ENCODE measurements around the gene DOCK4.
A peak's percentile ranks its signal among the peaks of the same experiment; 100 is the strongest.

DOCK4 gene

DNA sequence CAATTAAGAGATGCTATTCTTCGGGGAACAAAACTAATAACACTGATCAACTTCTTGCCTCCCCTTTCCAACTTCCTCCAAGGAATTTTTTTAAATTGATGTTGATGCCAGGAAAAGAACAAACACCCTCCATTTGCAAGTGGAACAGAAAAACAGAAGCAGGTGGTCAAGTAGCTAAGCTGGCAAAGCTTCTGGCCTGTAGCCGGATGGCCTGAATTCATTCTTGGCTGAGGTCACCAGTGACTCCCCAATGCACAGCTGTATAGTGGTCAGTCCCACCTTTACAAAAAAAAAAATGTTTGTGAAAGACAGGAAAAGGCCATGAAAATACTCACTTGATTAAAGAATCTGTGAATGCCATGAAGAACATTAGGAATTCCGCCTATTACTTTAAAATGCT, 39.1 kb downstream of the DOCK4 start:
- no peak overlapping the region for H3K4me3 ChIP-seq (ENCODE audit: insufficient read length, low read depth)
- no peak for DNase-seq (ENCODE audit: low read depth, low spot score)
- TF ChIP-seq YY1 (IDR thresholded peaks at IDR 0.05; ENCODE audit: insufficient read depth, insufficient read length) (no peak), SUZ12 (IDR thresholded peaks at IDR 0.05; ENCODE audit: extremely low read depth, insufficient read depth, insufficient read length) (no peak), ZNF274 (IDR thresholded peaks at IDR 0.05; ENCODE audit: low read depth, low read length) (no peak)
- no peaks in the 10 kb centered on the region for H3K4me1 ChIP-seq (ENCODE audit: insufficient read depth, insufficient read length)
- H3K27me3 ChIP-seq (ENCODE audit: insufficient read depth, insufficient read length), result no peaks in the 10 kb centered on the region
- no peak overlapping the region for H3K9ac ChIP-seq (ENCODE audit: insufficient read length, low read depth)
- no peaks in the 10 kb centered on the region for H3K36me3 ChIP-seq (ENCODE audit: insufficient read depth, insufficient read length, low read length)
- no peaks in the 10 kb centered on the region for H3K9me3 ChIP-seq (ENCODE audit: insufficient read depth, low read length)

DNA sequence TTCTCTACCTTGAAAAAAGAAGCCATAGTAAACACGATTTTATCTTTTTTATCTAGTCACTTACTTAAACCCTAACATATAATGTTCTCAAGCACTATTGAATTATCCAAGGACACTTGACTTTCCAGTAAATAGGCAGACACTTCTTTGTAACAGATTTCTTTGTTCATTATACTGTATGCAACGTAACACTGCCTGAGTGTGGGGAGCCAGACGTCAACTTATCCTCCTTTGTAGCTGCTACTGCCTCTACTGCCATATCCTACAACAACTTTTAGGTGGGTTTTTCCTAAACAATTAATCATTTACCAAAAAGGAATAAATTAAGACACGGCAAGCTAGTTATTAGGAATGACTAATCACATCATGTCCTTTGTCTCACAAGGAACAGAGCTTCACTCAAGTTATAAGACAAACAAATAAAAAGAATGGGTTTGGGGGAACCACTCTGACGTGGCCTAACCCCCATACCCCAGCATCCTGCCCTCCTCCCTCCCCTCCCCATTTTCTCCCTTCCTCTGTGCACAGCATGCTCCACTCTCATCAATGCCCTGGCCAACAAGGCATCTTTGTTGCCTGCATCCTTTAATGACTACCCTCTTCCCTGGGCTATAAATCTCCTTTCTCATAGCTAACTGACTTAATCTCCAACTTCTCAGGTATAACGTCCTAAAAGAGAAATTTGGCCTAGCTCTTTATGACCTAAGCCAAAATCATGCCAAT, 43.3 kb downstream of the DOCK4 start:
- no peaks in the 10 kb centered on the region for H3K36me3 ChIP-seq (ENCODE audit: insufficient read depth, insufficient read length, low read length)
- H3K27me3 ChIP-seq (ENCODE audit: insufficient read depth, insufficient read length), result no peaks in the 10 kb centered on the region
- no peak for DNase-seq (ENCODE audit: low read depth, low spot score)
- H3K9me3 ChIP-seq (ENCODE audit: insufficient read depth, low read length), result no peaks in the 10 kb centered on the region
- no peak overlapping the region for H3K9ac ChIP-seq (ENCODE audit: insufficient read length, low read depth)
- no peak for TF ChIP-seq ZNF274 (IDR thresholded peaks at IDR 0.05; ENCODE audit: low read depth, low read length)
- TF ChIP-seq SUZ12 (IDR thresholded peaks at IDR 0.05; ENCODE audit: extremely low read depth, insufficient read depth, insufficient read length), result no peak
- no peak for TF ChIP-seq YY1 (IDR thresholded peaks at IDR 0.05; ENCODE audit: insufficient read depth, insufficient read length)
- H3K4me1 ChIP-seq (ENCODE audit: insufficient read depth, insufficient read length), result peaks cover 2% of the 10 kb centered on the region
- H3K4me3 ChIP-seq (ENCODE audit: insufficient read length, low read depth), result no peak overlapping the region

DNA sequence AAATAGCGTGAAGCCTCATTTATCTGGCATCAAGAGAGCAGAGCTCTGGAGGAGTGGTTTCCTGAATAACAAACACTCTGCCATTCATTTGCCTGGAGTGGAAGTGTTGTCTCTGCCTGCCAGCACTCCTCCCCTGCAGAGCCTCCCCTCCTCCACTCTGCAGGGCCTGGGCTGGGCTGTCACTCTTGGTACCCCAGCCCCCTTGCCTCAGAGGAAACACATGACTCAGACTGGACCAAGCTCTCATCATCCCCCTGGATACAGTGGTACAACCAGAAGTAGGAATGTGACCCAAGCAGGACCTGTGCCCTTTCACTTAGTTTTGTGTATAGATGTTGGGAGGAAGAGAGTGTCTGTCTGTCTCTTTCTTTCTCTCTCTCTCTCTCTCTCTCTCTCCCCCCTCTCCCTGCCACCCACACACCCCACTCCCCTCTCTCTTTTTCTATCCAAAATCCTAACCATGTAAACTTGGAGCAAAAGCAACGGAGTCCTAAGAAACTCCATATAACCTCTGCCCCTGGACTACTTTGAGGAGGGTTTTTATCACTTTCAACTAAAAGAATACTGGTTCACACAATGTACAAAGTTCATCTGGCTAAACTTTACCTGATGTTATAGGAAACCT, 43.9 kb downstream of the DOCK4 start:
- Histone ChIP-seq H3K27me3 (ENCODE audit: insufficient read depth, insufficient read length) (no peaks in the 10 kb centered on the region), H3K4me3 (ENCODE audit: insufficient read length, low read depth) (no peak overlapping the region), H3K36me3 (ENCODE audit: insufficient read depth, insufficient read length, low read length) (no peaks in the 10 kb centered on the region), H3K9me3 (ENCODE audit: insufficient read depth, low read length) (no peaks in the 10 kb centered on the region), H3K4me1 (ENCODE audit: insufficient read depth, insufficient read length) (peaks cover 2% of the 10 kb centered on the region), H3K9ac (ENCODE audit: insufficient read length, low read depth) (no peak overlapping the region)
- no peak for TF ChIP-seq ZNF274 (IDR thresholded peaks at IDR 0.05; ENCODE audit: low read depth, low read length)
- TF ChIP-seq YY1 (IDR thresholded peaks at IDR 0.05; ENCODE audit: insufficient read depth, insufficient read length), result no peak
- no peak for TF ChIP-seq SUZ12 (IDR thresholded peaks at IDR 0.05; ENCODE audit: extremely low read depth, insufficient read depth, insufficient read length)
- DNase-seq (ENCODE audit: low read depth, low spot score), result peak; percentile 87

DNA sequence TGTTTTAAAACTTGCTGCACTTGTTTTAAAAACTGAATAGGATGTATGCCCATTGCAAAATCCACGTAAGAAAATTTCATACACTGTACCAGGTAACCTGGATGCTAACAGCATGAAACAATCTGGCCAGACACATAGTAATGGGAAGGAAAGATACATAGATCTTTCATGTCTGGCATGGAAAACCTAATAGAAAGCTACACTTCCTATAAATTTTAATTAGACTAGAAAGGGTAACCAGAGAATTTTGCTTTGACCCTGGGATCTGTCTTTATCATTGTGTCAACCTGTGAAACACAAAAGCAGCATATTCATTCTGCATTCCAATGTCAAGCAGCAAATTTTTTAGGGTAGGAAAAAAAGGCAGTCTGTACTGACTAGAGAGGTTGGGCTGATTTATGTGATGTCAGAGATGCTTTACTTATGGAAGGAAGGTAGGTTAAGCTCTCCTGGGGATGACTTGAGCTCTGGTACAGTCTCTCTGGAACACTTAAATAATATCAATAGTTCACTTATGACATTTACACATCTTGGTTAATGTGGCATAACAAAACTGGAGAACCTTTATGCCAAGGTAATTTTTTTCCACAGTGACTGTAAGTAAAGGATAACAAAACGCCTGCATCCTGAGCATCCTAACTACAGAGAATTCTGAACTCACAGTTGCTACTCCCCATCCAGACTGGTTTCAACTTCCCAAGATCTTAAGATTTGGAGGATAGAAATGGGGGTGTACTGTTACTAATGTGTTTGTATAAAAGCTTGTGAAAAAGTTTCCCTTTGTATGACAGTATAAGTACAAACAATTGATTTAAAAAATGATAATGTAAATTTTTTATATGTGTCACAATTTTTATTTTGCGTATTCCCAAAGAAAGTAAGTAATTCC, 44.7 kb downstream of the DOCK4 start:
- Histone ChIP-seq H3K4me1 (ENCODE audit: insufficient read depth, insufficient read length) (peaks cover 2% of the 10 kb centered on the region), H3K36me3 (ENCODE audit: insufficient read depth, insufficient read length, low read length) (no peaks in the 10 kb centered on the region), H3K4me3 (ENCODE audit: insufficient read length, low read depth) (no peak overlapping the region), H3K9me3 (ENCODE audit: insufficient read depth, low read length) (no peaks in the 10 kb centered on the region), H3K9ac (ENCODE audit: insufficient read length, low read depth) (no peak overlapping the region), H3K27me3 (ENCODE audit: insufficient read depth, insufficient read length) (no peaks in the 10 kb centered on the region)
- TF ChIP-seq ZNF274 (IDR thresholded peaks at IDR 0.05; ENCODE audit: low read depth, low read length) (no peak), YY1 (IDR thresholded peaks at IDR 0.05; ENCODE audit: insufficient read depth, insufficient read length) (no peak), SUZ12 (IDR thresholded peaks at IDR 0.05; ENCODE audit: extremely low read depth, insufficient read depth, insufficient read length) (no peak)
- DNase-seq (ENCODE audit: low read depth, low spot score), result no peak

DNA sequence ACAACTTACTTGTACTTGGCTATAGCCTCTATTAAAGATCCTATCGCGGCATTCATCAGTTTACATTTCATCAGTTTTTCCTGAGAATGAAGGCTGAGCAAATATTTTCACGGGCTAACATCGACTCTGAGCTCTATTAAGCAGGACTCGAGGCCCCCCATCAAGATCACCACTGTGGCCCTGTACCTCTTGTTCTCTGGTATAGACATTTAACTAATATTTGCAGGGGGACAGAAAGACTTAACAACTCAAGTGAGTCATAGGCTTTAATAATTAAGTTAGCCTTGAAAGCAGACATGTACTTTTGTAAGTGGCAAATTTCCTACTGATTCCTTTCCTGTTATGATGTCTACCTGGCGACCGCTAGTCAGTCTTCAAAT, 45.4 kb downstream of the DOCK4 start:
- H3K9ac ChIP-seq (ENCODE audit: insufficient read length, low read depth), result no peak overlapping the region
- H3K4me3 ChIP-seq (ENCODE audit: insufficient read length, low read depth), result no peak overlapping the region
- H3K9me3 ChIP-seq (ENCODE audit: insufficient read depth, low read length), result no peaks in the 10 kb centered on the region
- no peak for DNase-seq (ENCODE audit: low read depth, low spot score)
- H3K4me1 ChIP-seq (ENCODE audit: insufficient read depth, insufficient read length), result peaks cover 2% of the 10 kb centered on the region
- no peaks in the 10 kb centered on the region for H3K36me3 ChIP-seq (ENCODE audit: insufficient read depth, insufficient read length, low read length)
- no peak for TF ChIP-seq SUZ12 (IDR thresholded peaks at IDR 0.05; ENCODE audit: extremely low read depth, insufficient read depth, insufficient read length)
- no peak for TF ChIP-seq ZNF274 (IDR thresholded peaks at IDR 0.05; ENCODE audit: low read depth, low read length)
- no peak for TF ChIP-seq YY1 (IDR thresholded peaks at IDR 0.05; ENCODE audit: insufficient read depth, insufficient read length)
- H3K27me3 ChIP-seq (ENCODE audit: insufficient read depth, insufficient read length), result no peaks in the 10 kb centered on the region

DNA sequence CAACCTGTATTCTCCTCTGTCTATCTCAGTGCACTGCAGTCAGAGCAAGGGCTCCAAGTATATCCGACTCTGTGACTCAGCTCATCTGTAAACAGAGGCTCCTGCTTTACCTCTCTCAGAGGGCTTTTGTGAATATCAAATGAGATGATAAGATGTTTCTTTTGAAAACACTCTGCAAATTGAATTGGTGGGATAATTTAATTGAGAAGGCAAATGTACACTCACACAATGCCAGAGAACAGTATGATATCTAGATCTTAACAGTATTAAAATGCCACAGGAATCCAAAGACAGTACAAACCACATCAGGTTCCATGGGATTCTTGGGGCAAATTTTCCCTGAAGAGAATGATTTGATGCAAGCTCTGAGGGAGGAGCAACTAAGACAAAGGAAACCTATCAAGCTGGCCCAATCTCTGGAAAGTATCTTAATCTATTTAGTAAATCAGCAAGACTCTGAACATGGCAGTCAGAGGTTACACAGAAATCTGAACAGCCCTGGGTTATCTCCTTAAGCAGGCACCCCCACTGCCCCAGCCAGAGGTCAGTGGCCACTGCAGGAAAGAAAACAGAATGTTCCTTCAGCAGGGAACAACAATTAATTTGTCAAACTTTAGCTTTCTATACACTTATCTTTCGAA, 45.9 kb downstream of the DOCK4 start:
- TF ChIP-seq YY1 (IDR thresholded peaks at IDR 0.05; ENCODE audit: insufficient read depth, insufficient read length), result no peak
- TF ChIP-seq SUZ12 (IDR thresholded peaks at IDR 0.05; ENCODE audit: extremely low read depth, insufficient read depth, insufficient read length), result no peak
- no peak for TF ChIP-seq ZNF274 (IDR thresholded peaks at IDR 0.05; ENCODE audit: low read depth, low read length)
- Histone ChIP-seq H3K4me1 (ENCODE audit: insufficient read depth, insufficient read length) (peaks cover 2% of the 10 kb centered on the region), H3K9ac (ENCODE audit: insufficient read length, low read depth) (no peak overlapping the region), H3K9me3 (ENCODE audit: insufficient read depth, low read length) (no peaks in the 10 kb centered on the region), H3K4me3 (ENCODE audit: insufficient read length, low read depth) (no peak overlapping the region), H3K36me3 (ENCODE audit: insufficient read depth, insufficient read length, low read length) (no peaks in the 10 kb centered on the region), H3K27me3 (ENCODE audit: insufficient read depth, insufficient read length) (no peaks in the 10 kb centered on the region)
- DNase-seq (ENCODE audit: low read depth, low spot score), result no peak

All from NT2/D1 (cell line).